HG03045 (cell line): ENCODE measurements around the gene G0S2.

ENCODE experiments used
- ATAC-seq: cut with Tn5 transposase; IDR thresholded peaks from one replicate; pipeline ENCODE4 v1.9.1; 2021; ENCODE audit warnings: mild to moderate bottlenecking, moderate library complexity; ENCODE audit not compliant: unreplicated experiment

The G0S2 gene

DNA sequence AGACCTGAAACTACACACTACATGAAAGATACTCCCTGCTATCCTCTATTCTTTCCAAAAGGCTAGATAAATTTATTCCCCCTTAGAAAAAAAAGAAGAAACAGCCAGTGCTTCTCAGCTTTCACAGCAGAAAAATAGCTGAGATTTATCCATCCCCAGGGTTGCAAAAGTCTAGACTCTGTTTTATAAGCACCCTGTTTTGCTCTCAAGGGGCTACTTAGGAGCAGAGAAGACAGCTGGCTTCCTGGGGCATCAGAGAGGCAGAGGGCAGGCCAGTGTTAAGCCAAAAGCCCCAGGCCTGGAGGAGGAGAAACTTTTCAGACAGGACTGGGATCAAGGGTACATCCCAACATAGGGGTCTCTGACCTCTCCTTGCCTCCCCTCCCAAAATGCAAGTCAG, 26.9 kb upstream of the G0S2 start:
- ATAC-seq, result no peak

DNA sequence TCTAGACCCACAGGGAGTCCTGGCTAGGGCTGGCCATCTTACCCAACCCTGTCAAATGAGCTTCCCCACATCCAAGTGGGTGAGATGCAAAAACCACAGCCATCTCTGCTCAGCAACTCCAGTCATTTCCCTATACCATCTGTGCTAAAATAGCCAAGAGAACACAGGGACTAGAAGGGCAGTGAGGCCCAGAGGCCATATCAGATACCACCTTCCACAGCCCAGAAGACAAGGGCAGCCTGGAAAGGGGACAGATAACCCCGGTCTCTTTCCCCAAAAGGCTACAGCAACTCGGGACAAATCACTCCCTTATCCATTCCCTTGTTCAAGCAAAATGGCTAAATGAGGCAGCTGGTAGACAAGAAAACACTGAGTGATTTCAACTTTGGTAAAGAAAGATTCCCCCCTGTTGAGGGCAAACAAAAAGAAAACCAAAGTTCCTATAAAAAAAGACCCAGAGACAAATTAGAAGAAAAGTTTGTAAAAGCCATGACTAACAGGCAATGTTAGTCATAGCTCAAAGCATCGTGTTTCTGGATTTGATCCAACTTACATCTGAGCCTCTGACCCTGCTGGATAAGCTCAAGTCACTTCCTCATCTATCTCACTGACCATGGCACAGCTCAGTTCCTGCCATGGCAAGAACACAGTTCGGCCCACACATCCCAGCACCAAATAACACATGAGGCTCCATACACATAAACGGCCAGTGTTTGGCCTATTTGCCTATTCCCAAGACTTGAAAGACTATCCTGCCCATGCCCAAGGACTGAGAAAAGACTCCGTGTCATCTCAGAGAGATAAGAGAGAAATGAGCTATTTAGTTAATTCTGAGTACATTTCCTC, 26.1 kb upstream of the G0S2 start:
- ATAC-seq, result no peak

DNA sequence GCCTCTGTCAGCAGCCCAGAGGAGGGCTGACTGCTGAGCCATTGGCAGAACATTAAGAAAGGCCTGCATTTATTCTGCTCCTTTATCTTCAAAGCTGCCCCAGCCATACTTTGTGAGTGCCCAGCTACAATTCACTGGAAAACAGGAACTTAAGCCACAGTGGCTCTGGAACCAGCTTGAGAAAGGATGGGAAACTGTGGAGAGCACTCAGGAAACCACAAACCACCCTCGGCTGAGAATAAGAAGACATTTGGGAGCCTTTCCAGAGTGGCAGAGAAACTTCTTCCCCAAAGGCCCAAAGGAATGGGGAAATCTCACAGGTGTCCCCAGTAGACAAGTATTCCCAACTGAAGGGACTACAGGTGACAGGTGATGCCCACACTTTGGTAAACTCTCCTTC, 24.8 kb upstream of the G0S2 start:
- no peak for ATAC-seq

DNA sequence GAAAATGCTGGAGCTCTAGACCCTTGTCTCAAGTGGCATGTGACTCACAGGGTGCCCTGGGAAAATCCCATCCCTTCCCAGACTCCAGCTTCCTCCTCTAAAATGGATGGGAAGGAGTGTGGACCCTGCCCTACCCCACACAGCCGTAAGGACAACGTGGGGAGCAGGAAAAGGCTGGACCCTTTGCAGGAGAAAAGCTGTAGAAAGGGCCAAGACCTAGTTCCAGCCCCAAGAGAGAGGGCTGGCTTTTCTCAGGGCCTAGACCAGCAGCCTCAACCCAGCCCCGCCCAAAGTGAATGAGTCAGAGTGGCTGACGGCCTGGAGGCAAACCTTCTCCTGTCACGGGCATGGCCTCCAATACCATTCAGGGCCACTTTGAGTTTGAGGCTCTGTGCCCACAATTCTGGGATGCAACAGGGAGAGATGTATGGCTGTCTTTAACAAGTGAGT, 24.0 kb upstream of the G0S2 start:
- peak; percentile 70 for ATAC-seq

DNA sequence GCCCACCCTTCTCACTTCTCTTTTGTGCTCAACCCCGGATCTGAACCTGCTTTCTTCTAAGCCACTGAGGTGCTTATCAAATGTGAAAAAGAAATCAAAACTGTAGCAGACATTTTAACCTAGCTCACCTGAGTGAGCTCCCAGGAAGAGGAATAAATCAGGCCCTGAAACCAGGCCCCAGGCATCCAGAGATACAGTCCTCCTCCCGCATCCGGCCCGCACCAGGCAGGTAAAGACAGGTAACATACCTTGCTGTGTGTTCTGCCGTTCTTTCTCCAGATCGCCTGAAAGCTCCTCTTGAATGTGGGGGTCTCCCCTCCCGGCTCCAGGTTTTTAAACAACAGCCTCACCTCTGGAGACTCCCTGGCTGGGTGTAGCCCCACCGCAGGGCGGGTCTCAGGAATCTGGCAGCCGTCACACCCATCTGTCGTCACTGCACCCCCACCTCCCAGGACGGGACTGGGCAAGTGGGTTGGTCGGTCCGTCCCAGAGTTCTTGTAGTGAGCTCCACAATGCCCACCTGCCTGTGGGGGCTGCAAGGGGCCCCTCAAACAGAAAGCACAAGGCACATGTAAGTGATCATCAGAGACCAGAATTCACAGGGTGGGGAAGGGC, 23.0 kb upstream of the G0S2 start, which contains the start of gene LAMB3:
LAMB3 (minus strand) TSS at position 305 of the 615 bp plus-strand sequence. CDS start 1,481 bp downstream, outside the sequence.
- no peak for ATAC-seq

DNA sequence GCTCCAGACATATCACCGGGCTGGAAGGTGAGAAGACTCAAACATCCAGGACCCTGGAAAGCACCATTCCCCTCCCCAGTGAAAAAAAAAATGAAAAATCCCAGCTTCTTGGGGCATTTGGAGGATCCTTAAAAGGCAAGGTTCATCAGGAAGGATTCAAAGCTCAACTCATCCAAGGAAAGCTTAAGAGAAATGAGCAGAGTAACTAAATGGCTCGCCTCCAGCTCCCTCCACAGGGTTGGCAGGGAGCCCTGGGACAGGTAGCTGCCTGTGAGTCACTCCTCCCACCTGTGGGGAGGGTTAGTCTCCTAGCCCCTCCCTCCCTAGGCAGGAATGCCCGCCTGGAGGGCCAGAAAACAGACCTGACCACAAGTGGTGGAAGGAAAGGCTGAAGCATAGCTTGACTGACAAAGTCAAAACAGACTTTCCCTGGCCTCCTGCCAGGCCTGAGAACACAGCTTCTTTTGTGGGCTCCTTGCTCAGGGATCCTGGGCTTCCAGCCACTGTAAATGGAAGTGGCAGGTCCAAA, 22.3 kb upstream of the G0S2 start:
- no peak for ATAC-seq

DNA sequence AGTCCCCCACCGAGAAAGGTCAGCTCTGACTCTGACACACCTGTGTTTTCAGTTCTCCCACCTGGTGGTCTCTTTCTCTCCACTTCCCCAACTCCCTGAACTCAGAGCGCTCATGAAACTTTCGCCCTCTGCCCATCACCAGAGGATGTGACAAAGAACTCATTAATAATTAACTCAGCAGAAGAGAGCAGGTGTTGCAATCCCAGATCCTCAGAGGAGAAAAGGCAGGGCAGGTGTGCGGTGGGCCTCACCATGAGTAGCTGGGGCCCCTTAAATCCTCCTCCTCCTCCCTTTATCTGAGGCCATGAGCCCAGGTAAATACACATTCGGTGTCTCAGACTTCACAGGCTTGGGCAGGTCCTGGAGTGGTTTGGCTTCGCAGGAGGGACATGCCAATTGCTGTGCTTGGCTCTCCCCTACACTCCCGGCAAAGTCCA, 21.3 kb upstream of the G0S2 start:
- no peak for ATAC-seq

DNA sequence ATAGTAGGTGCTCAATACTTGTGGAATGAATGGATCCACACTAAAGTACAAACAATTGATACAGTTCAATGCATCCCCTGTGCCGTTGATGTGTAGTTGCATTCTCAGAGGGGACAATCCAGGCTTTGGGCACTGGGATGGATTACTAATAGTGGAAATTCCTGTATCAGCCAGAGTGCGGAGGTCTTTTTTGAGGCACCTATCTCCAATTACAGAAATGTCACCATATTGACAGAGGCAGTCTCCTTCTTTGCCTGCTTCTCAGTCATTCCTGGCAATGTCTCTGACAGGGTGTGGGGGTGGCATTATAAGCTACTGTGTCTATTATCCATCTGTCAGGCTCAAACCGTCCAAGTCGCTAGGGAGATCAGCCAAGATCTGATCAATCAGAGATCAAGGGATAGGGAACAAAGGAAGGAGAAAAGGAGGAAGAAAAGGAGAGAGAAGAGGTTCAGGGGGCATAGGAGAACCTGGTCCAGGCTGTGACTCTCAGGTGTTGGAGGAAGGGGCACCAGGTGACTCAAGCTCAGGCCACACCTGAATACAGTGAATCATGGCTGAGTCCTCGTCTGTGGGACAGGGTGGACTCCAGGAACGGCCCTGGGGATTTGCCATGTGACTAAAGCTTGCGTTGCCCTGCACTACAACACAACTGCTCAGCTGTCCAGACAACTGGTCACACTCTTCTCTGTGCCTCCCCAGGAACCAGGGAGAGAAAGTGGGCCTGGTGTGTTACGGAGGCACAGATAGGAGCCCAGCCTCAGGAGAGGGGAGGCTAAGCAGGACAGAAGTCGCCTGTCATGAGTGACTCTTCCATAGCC, 19.6 kb upstream of the G0S2 start:
- ATAC-seq, result no peak

DNA sequence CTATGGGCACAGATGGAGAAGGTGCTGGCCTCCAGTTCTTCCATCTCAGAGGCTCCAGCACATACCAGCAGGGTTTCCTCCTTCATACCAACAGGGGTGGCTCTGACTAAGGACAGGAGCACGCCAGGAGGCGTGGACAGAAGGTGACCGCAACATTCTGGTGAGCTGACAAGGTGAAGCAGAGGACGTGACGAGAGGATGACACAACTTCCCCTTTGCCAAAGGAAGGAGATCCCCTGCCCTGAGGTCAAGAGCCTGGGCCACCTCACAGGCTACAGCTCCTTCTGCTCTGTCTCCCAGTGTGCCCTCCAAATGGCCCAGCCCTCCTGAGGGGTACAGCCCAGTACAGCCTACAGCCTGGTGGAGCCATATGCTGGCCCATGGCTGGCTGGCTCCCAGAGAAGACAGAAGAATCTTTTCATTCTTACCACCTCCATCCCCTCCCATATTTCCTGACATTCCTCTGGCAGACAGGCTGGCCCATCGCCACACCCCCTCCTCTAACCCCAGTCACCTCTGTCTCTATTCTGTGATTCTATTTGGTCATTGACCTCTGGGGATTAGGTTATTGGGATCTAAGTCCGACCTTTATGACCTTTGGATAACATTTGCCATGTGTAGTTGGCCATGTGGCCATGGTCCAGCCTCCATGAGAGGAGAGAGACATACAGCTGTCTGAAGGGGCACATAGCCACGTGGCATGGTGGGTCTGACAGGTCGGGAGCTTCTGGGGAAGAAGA, 17.9 kb upstream of the G0S2 start:
- no peak for ATAC-seq

DNA sequence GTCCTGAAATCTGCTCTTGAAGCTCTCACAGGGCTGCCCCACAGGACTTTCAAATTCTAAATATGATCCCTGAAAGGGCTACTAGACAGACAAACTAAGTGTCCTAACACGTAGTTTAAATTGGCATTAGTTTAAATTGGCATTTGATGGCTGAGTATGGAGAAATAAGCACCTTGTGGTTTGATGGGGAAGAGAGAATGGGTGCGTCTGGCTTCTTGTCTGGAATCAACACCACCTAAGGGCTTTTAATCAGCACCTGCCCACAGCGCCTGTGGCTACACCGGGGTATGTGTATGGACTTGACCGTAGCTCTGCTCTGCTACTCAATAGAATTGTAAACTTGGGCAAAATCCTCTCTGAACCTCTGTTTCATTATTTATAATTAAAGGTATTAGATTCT, 17.3 kb upstream of the G0S2 start:
- no peak for ATAC-seq

DNA sequence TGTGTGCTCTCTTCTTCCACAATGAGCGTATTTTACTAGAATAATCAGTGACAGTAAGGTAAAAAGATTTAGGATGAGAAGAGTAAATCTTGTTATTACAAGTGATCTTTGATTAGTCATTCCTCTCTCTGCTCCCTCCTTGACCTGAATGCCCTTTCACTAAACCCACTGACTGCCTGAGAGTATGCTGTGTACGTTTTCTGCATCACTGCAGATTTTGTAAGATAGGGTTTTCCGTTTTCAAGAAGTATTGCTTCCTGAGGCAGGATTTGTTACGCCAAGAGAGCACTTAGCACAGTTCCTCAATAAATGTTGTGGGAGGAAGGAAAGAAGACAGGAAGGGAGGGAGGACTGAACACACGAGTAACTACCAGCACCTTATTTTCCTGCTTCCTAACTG, 15.3 kb upstream of the G0S2 start:
- peak; percentile 75 for ATAC-seq

DNA sequence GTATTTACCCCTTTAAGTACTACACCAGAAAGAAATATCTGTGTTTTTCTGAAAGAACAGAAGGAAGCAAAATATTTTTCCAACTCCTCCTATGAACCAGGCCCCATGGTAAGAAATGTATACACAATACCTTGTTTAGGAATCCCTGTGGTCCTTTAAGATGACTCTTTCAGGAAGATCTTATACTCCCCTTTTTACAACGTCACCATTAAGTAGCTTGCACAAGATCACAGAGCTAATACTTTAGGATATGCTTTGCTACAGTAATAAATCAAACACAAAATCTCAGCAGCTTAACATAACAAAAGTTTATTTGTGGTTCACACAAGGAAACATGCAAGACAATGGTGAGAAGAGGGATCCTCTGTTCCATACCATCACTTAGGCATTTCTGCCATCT, 14.1 kb upstream of the G0S2 start:
- ATAC-seq, result no peak

DNA sequence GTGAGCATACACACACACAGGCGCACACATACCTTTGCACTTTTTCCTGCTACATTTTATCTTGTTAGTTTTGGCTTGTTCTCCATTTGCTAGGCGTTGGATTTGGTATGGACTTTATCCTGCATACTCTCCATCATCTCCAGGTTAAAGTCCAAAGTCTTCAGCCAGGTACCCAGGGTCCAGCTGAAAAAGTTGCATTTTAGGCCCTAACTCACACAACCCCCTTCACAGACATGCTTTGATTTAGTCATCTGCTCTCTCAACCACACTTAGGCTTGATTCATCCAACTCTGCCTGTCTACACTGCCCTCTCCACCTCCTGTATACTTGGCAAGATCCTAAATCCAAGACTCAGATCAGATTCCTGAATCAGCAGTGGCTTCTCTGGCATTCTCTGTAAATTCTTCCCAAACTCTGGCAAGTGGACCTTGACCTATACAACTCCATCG, 12.3 kb upstream of the G0S2 start:
- no peak for ATAC-seq

DNA sequence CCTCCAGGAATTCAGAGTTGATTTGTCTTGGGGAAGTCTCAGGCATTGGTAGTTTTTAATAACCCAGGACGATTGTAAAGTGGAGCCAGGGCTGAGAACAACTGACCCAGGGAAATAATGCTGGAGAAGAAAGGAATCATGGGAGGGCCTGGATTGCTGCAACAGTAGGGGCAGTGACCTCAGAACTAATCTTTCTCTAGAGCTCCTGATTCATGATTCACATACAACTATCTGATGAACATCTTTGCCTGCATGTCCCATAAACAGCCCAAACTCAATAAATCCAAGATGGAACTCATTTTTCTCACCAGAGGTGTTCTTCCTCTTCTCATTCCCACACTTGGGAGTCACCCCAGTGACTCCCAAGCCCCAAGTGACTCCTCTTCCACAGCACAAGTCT, 8.1 kb upstream of the G0S2 start:
- ATAC-seq, result no peak

DNA sequence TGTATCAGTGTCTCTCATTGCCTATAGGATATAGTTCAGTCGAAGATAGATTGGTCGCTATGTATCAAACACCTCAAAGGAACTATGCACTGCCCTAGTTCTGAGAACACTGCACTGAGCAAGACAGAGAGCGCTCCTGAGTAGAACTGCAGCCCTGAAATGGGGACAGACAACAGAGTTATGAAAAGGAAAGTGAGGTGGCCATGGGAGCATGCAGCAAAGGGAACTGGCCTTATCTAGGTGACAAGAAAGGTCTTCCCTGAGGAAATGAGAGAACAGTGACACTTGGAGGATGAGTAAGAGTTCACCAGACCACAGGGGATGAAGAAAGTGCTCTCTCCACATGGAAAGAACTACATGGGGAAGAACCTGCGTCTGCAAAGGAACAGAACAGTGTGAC, 7.5 kb upstream of the G0S2 start:
- ATAC-seq, result no peak

DNA sequence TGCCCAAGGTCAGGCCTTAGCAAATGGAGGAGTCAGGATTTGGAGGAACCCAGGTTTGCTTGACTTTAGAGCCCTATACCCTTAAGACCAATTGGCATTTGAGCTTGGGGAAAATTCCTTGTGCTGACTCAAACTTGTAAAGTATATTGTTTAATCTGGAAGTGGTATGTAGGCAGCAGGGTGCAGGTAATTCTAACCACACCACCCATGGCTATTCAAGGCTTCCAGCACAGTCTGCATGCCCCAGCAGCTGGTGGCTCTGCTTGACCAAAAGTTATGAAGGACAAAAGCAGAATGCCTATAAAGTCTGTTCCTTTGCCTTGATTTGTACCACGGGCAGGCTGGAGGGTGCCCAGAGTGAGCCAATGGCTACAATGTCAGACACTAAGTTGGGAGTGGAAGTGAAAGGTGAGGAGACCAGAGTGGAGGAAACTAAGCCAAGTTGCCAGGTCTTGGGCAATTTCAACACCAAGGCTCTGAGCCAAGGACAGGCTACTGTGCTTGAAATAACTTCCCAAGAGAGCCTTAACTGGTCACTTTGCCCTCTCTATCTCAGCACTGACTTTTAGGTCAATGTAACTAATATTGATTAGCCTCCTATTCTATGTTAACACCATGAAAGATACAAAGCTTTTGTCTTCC, 4.7 kb upstream of the G0S2 start:
- no peak for ATAC-seq

DNA sequence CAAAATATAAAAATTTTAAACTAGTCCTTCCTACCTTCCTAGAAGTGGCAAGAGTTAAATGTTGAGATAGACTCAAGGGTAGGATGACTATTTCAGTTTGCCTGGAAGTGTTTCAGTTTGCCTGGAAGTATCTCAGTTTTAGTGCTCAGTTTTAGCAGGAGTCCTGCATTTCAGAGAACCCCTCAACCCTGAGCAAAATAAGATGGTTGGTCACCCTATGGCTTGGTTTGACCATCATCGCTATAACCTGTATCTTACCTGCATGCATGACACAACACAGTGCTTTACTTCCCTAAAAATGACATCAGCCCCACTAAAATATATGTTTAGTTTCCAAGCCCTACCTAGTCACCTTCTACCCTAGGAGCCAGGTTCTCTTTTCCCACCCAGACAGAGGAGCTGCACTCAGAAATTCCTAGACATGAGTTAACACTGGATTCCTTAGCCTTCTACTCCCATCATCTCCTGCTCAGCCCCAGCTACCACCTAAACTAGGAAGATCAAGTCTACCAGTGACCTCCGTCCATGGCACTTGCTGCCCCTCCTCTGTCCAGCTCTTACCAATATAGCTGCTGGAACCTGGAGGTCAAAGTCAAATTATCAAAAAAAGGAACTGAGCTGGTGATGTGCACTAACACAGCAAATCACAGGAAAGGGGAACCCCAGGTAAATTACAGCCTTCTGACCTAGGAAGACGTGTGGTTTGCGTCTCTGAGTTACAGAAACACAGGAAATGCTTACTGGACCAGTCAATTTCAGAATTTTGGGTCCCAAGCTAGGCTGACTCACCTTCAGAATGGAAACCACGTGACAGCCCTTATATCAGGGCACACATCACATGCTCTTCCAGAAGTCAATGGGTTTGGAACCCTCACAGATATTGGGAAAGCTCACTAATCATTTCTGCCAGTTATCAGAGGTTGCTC, 2.2 kb upstream of the G0S2 start:
- peak; percentile 84 for ATAC-seq

DNA sequence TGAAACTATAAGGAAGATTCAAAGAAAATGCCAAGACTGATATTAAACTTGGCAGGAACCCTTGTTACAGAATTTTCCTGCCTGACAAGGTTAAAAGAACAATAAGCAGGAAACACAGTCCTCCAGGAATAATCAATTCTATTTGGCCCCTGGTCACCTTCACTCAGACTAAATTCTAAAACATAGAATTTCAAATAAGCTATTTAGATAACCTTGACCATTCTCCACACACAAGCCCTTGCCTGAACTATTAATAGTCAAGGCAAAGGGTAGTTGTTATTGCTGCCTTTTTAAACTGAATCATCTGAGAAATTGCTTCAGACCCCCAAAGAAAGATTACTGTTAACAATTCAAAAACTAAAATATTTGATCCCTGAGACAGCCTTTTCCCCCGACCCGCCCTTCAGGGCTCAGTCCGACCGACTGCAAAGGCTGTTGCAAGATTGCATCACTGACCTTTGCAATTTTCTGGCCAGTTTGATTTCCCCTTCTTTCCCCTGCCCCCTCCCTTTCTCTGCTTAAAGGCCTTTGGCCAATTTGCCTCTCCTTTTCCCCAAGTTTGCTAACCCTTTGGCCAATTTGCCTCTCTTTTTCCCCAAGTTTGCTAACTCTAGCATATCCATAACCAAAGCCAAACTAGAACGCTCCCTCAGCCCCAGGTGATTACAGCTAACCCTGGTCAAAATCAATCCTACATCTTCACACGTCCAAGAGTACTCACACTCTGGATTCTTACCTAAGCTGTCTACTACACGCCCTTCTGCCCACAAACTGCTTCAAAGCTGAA, 1.4 kb upstream of the G0S2 start:
- no peak for ATAC-seq
